DOHH2 (cell line): ENCODE data around the gene TM2D3.

Source experiments
- CTCF ChIP-seq: fragments of 200-600 bp; sonication (generic); IDR thresholded peaks from one replicate; pipeline ENCODE4 v1.5.1; 2014; ENCODE audit warnings: antibody characterized with exemption, mild to moderate bottlenecking, low read depth, low read length; ENCODE audit not compliant: poor library complexity, severe bottlenecking
- EZH2phosphoT487 ChIP-seq: fragments of 200-600 bp; sonication (generic); IDR thresholded peaks from 2 replicates; pipeline ENCODE4 v1.6.1; 2017; ENCODE audit warnings: borderline replicate concordance, mild to moderate bottlenecking, antibody characterized with exemption, low read length, moderate library complexity, mixed read lengths

- TF ChIP-seq CTCF (no peak), EZH2phosphoT487 (no peak)
Observed at GRCh38 chr15:101633356-101633755, 18.8 kb downstream of the TM2D3 start.
